Natural killer cell (primary cell): Measurements from ENCODE around the gene FAM222B. TPM values are rescaled to one million over a fixed set of nuclear protein-coding genes. Genes with fewer than 3 reads are reported as not detected.
A peak's percentile ranks its signal among the peaks of the same experiment; 100 is the strongest.

Experiments used
- ATAC-seq, 3 donors: fragments of 150-1000 bp in 2 of 3; fragments of 200-7000 bp in 1 of 3; cut with Tn5 transposase; 1 replicate in 1 of 3; 2 replicates in 2 of 3; pipeline ENCODE4 v1.10.0; 2021; ENCODE audit warnings: mild to moderate bottlenecking in 2 of 3, moderate library complexity in 2 of 3
- DNase-seq, 2 donors: peaks; one replicate each; pipeline versions ENCODE4 v3.0.0 to v3.0.0-alpha.2; 2013 to 2021; ENCODE audit warnings: mixed read lengths in 1 of 2
- H3K27ac ChIP-seq: one replicate; pipeline ENCODE4 v1.5.1; 2013; ENCODE audit warnings: mild to moderate bottlenecking, low read length
- H3K27me3 ChIP-seq: one replicate; pipeline ENCODE4 v1.6.1; 2013; ENCODE audit warnings: low read length; ENCODE audit not compliant: control insufficient read depth, insufficient read depth
- H3K36me3 ChIP-seq: one replicate; pipeline ENCODE4 v1.6.1; 2013; ENCODE audit warnings: low read length; ENCODE audit not compliant: control insufficient read depth, insufficient read depth
- H3K4me1 ChIP-seq: one replicate; pipeline ENCODE4 v1.6.1; 2013; ENCODE audit warnings: low read length; ENCODE audit not compliant: control insufficient read depth, insufficient read depth
- H3K4me3 ChIP-seq: one replicate; pipeline ENCODE4 v1.5.1; 2013; ENCODE audit warnings: low read length
- H3K9me3 ChIP-seq: one replicate; pipeline ENCODE4 v1.6.1; 2013; ENCODE audit warnings: low read length; ENCODE audit not compliant: control insufficient read depth, insufficient read depth
- H3K27ac Mint-ChIP-seq, 2 donors: one replicate each; pipeline ENCODE4 v1.8.0; 2022; ENCODE audit warnings: mild to moderate bottlenecking in 2 of 2, mixed read lengths in 2 of 2, moderate library complexity in 1 of 2
- H3K27me3 Mint-ChIP-seq, 2 donors: one replicate each; pipeline ENCODE4 v1.8.0; 2022; ENCODE audit warnings: low read depth in 2 of 2, mixed read lengths in 2 of 2
- H3K36me3 Mint-ChIP-seq: one replicate; pipeline ENCODE4 v1.8.0; 2022; ENCODE audit warnings: mixed read lengths
- H3K4me1 Mint-ChIP-seq, 2 donors: one replicate each; pipeline ENCODE4 v1.8.0; 2022; ENCODE audit warnings: mixed read lengths in 2 of 2
- H3K4me3 Mint-ChIP-seq: one replicate; pipeline ENCODE4 v1.8.0; 2022; ENCODE audit warnings: mild to moderate bottlenecking, moderate library complexity, mixed read lengths
- H3K9me3 Mint-ChIP-seq, 2 donors: one replicate each; pipeline ENCODE4 v1.8.0; 2022; ENCODE audit warnings: mixed read lengths in 2 of 2
- WGBS: methylation state at CpG from one replicate; pipeline ENCODE4 v1.1.7; 2013; ENCODE audit warnings: missing lambda C conversion rate; ENCODE audit not compliant: insufficient coverage; 5-methylcytosine and 5-hydroxymethylcytosine counted together
- intact Hi-C: fragments of 100-400 bp; cut with micrococcal nuclease; formaldehyde crosslinking; loops from one replicate; pipeline ENCODE4 v1.14.2; 2022
- total RNA-seq, 4 donors: library from RNA; stranded (reverse); fragments of 120-200 nt in 1 of 4; gene quantifications; one replicate each; pipeline versions ENCODE4 v1.2.3 to v1.2.4, GENCODE V29; 2013 to 2022
- TF ChIP-seq, protein P1 (sequence below): fragments of 200-600 bp; IDR thresholded peaks from one replicate; pipeline ENCODE4 v1.8.0; 2022; ENCODE audit warnings: antibody characterized with exemption

The FAM222B gene
- total RNA-seq, 3 donors from 2014 or later (not counting 1 experiment from before 2014, with no cell fraction given), result 16.9 to 26.0 (median 20.0) TPM

DNA sequence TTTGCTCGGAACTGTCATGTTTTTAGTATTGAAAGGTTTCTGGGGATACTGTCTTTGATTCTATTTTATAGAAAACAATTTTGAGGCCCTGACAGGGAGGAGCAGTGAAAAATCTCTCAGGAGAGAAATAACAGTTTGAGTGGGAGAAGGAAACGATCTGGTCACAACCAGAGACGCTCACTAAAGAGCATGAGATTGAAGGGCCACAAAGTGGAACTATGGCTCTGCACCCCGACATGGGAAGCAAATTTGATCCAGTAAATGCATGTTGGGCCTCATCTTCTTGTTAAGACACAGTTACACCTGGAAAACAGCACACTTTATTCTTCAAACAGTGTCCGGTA is 12.7 kb upstream of the FAM222B start:
- Mint-ChIP-seq H3K27me3 (no peaks in the 10 kb centered on the region), H3K4me1 (peaks cover 14% of the 10 kb centered on the region in 2 donors), H3K9me3 (no peaks in the 10 kb centered on the region), H3K27ac (peak overlapping the region; percentile 85 to 92), H3K36me3 (no peaks in the 10 kb centered on the region), H3K4me3 (peak overlapping the region; percentile 98)
- Histone ChIP-seq H3K27me3 (no peaks in the 10 kb centered on the region), H3K27ac (peak overlapping the region; percentile 66), H3K4me1 (peaks cover 13% of the 10 kb centered on the region), H3K36me3 (peaks cover 22% of the 10 kb centered on the region), H3K9me3 (no peaks in the 10 kb centered on the region), H3K4me3 (peak overlapping the region; percentile 90)
- 6% methylated on average over 4 of the region's 5 CpGs for WGBS
- no peak for DNase-seq
- TF ChIP-seq, protein P1, sequence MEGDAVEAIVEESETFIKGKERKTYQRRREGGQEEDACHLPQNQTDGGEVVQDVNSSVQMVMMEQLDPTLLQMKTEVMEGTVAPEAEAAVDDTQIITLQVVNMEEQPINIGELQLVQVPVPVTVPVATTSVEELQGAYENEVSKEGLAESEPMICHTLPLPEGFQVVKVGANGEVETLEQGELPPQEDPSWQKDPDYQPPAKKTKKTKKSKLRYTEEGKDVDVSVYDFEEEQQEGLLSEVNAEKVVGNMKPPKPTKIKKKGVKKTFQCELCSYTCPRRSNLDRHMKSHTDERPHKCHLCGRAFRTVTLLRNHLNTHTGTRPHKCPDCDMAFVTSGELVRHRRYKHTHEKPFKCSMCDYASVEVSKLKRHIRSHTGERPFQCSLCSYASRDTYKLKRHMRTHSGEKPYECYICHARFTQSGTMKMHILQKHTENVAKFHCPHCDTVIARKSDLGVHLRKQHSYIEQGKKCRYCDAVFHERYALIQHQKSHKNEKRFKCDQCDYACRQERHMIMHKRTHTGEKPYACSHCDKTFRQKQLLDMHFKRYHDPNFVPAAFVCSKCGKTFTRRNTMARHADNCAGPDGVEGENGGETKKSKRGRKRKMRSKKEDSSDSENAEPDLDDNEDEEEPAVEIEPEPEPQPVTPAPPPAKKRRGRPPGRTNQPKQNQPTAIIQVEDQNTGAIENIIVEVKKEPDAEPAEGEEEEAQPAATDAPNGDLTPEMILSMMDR, result no peak
- ATAC-seq, result no peak
- intact Hi-C loops, result no loop called here

DNA sequence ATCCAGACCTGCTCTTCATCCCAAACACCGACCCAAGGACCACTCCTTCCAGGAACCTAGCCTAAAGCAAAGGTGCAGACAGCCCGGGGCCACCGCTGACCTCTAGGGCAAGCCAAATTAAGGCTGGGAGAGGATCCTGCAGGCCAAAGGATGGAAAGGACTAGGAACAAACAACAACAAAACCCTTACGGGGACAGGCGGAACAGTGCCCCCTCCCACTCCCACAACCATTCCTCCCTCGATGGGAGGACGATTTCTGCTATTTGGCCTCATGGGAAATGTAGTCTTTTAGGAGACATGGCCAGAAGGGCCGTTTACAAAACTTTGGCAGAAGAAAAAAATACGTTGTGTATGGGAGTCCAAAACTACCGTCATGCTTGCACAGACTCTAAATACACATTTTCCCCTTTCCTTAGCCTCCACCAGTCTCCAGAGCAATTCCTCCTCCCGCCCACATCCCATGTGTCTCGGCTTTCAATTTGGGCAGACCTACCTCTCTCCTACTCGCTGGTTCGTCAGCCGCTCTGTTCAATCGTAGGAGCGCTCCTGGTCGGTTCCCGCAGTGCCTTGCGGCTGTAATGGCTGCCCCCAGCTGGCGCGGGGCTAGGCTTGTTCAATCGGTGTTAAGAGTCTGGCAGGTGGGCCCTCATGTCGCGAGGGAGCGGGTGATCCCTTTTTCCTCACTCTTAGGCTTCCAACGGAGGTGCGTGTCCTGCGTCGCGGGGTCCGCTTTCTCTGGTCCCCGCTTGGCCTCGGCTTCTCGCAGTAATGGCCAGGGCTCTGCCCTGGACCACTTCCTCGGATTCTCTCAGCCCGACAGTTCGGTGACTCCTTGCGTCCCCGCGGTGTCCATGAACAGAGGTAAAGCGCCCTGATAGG is 12.1 kb upstream of the FAM222B start, which contains the start of gene ERAL1:
ERAL1 (plus strand) TSS at position 560 of the 879 bp plus-strand sequence; CDS start at position 579, 19 bp downstream.
- Mint-ChIP-seq H3K4me3 (peak within 1 kb of the TSS; percentile 98), H3K4me1 (peaks cover 14% of the 10 kb centered on the region in 2 donors), H3K36me3 (no peaks in the 10 kb centered on the region), H3K27ac (peak within 1 kb of the TSS; percentile 85 to 92), H3K27me3 (no peaks in the 10 kb centered on the region), H3K9me3 (no peaks in the 10 kb centered on the region)
- peak within 1 kb of the TSS; percentile 66 for H3K27ac ChIP-seq
- H3K4me3 ChIP-seq, result peak within 1 kb of the TSS; percentile 90
- H3K4me1 ChIP-seq, result peaks cover 13% of the 10 kb centered on the region
- no peaks in the 10 kb centered on the region for H3K9me3 ChIP-seq
- peaks cover 18% of the 10 kb centered on the region for H3K36me3 ChIP-seq
- peak; percentile 99 for ATAC-seq
- intact Hi-C loops, result loop anchor here (1.0 kb wide), 1 partner anchor 12 kb away; the partner anchor contains the start of gene FAM222B
- no peaks in the 10 kb centered on the region for H3K27me3 ChIP-seq
- DNase-seq, result peak; percentile 78 to 90
- TF ChIP-seq, protein P1, result no peak
- 1% methylated on average over 37 of the region's 42 CpGs for WGBS

DNA sequence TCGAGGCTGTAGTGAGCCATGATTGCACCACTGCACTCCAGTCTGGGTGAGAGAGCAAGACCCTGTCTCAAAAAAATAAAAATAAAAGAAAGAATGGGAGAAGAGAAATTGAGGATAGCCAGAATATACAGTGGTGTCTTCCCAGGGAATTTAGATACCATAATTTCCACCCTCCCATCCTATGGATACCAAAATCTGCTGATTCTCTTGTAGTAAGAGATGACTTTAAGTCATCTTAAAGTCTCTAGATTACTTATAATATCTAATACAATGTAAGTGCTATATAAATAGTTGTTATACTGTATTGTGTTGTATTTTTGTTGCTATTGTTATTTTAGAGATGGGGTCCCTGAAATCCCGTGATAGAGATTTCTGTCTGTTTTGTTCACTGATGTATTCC is 10.7 kb upstream of the FAM222B start:
- Histone ChIP-seq H3K27me3 (no peaks in the 10 kb centered on the region), H3K36me3 (peaks cover 8% of the 10 kb centered on the region), H3K4me1 (peaks cover 13% of the 10 kb centered on the region), H3K4me3 (no peak overlapping the region), H3K27ac (no peak overlapping the region), H3K9me3 (no peaks in the 10 kb centered on the region)
- ATAC-seq, result no peak
- Mint-ChIP-seq H3K27me3 (no peaks in the 10 kb centered on the region), H3K4me1 (peaks cover 14% of the 10 kb centered on the region in 2 donors), H3K9me3 (no peaks in the 10 kb centered on the region), H3K27ac (no peak overlapping the region), H3K36me3 (no peaks in the 10 kb centered on the region), H3K4me3 (peak overlapping the region; percentile 31)
- no peak for DNase-seq
- 93% methylated on average over 2 of the region's 2 CpGs for WGBS
- TF ChIP-seq, protein P1, result no peak
- intact Hi-C loops, result no loop called here
